K562 (cell line): ENCODE measurements around the gene CD6. TPM values are rescaled to one million over a fixed set of nuclear protein-coding genes. Genes with fewer than 3 reads are reported as not detected.

ENCODE experiments used
- ATAC-seq: fragments of 200-7000 bp; cut with Tn5 transposase; 3 replicates; pipeline ENCODE4 v1.9.1; 2020; ENCODE audit warnings: moderate library complexity
- BruUV-seq: library from RNA; stranded (reverse); fragments of 400-500 nt; replicated peaks from 2 replicates; lab custom pipeline; 2021; lab: Mats Ljungman, UMichigan
- CTCF ChIA-PET: fragments of 300-600 bp; formaldehyde crosslinking; extraction: SDS; loops from one replicate; lab custom pipeline; 2021; ENCODE audit warnings: low intra/inter-chr PET ratio; lab: Yijun Ruan, JAX
- POLR2A ChIA-PET: fragments of 300-600, 350-650 bp; sonication (Branson Sonifier 250); formaldehyde crosslinking; extraction: SDS; loops from one replicate; lab custom pipeline; 2021; ENCODE audit warnings: antibody characterized with exemption, inconsistent platforms; lab: Yijun Ruan, JAX
- DNase-seq, 4 experiments: peaks; one replicate each; pipeline versions ENCODE4 v3.0.0 to v3.0.0-alpha.2; 2011 to 2018; ENCODE audit warnings: low spot score in 3 of 4, mixed read lengths in 3 of 4; ENCODE audit errors: extremely low read depth in 1 of 4
- FAIRE-seq: peaks from 2 replicates; lab custom pipeline; 2011; peaks lifted over from hg19 to GRCh38; lab: Jason Lieb, UNC
- H2AFZ ChIP-seq: 2 replicates; pipeline ENCODE4 v1.6.0; 2011; ENCODE audit warnings: low read depth, low read length, control low read depth, inconsistent platforms
- H3K27ac ChIP-seq: fragments of 200-600 bp; 3 replicates; pipeline ENCODE4 v1.8.0; 2011; ENCODE audit warnings: low read depth, mild to moderate bottlenecking, control low read depth, inconsistent platforms, low read length, moderate library complexity, mixed read lengths; ENCODE audit errors: extremely low read depth
- H3K27me3 ChIP-seq, 2 experiments: fragments of 300-600 bp in 1 of 2; 2 replicates in 1 of 2; 3 replicates in 1 of 2; pipeline versions ENCODE4 v1.6.0 to v1.8.0; 2011; ENCODE audit warnings: inconsistent platforms in 2 of 2, low read length in 2 of 2, mild to moderate bottlenecking in 1 of 2, mixed read lengths in 1 of 2, moderate library complexity in 1 of 2; ENCODE audit not compliant: control insufficient read depth in 2 of 2, insufficient read depth in 2 of 2
- H3K36me3 ChIP-seq: fragments of 300-600 bp; 3 replicates; pipeline ENCODE4 v1.8.0; 2011; ENCODE audit warnings: mild to moderate bottlenecking, low read length, inconsistent platforms; ENCODE audit not compliant: control insufficient read depth, insufficient read depth
- H3K4me1 ChIP-seq, 2 experiments: fragments of 200-600 bp in 1 of 2; replicated peaks in 1 of 2; 2 replicates in 1 of 2; 3 replicates in 1 of 2; pipeline versions ENCODE4 v1.5.1 to v1.8.0; 2011; ENCODE audit warnings: inconsistent platforms in 2 of 2, low read length in 2 of 2, mild to moderate bottlenecking in 1 of 2, mixed read lengths in 1 of 2, moderate library complexity in 1 of 2; ENCODE audit not compliant: control insufficient read depth in 2 of 2, insufficient read depth in 2 of 2
- H3K4me2 ChIP-seq: 2 replicates; pipeline ENCODE4 v1.6.1; 2011; ENCODE audit warnings: low read length, control low read depth, inconsistent platforms, mixed read lengths; ENCODE audit not compliant: insufficient read depth
- H3K4me3 ChIP-seq: fragments of 200-600 bp; sonication (generic), shearing (Covaris generic); 2 replicates; pipeline ENCODE4 v1.5.1; 2016; ENCODE audit warnings: control low read depth, inconsistent platforms
- H3K79me2 ChIP-seq: fragments of 200-600 bp; 3 replicates; pipeline ENCODE4 v1.8.0; 2011; ENCODE audit warnings: low read length, inconsistent platforms; ENCODE audit not compliant: control insufficient read depth, insufficient read depth
- H3K9ac ChIP-seq, 2 experiments: 2 replicates each; pipeline versions ENCODE4 v1.6.0 to v1.6.1; 2011; ENCODE audit warnings: low read depth in 2 of 2, low read length in 2 of 2, control low read depth in 1 of 2, inconsistent platforms in 1 of 2, mild to moderate bottlenecking in 1 of 2, mixed read lengths in 1 of 2; ENCODE audit not compliant: insufficient read depth in 1 of 2
- H3K9me1 ChIP-seq: one replicate; pipeline ENCODE4 v1.6.0; 2011; ENCODE audit warnings: inconsistent platforms, mild to moderate bottlenecking, low read length, moderate library complexity; ENCODE audit not compliant: control insufficient read depth, insufficient read depth
- H3K9me3 ChIP-seq: replicated peaks from 2 replicates; pipeline ENCODE4 v1.5.1; 2011; ENCODE audit warnings: low read depth, low read length, inconsistent platforms; ENCODE audit not compliant: control insufficient read depth, insufficient read depth
- H4K20me1 ChIP-seq: replicated peaks from 2 replicates; pipeline ENCODE4 v1.6.1; 2011; ENCODE audit warnings: low read length, inconsistent platforms, mixed read lengths; ENCODE audit not compliant: control insufficient read depth, insufficient read depth
- CC2D1A ChIP-seq: fragments of 450-650 bp; IDR thresholded peaks from 2 replicates; pipeline ENCODE4 v1.6.1; 2017; ENCODE audit warnings: mild to moderate bottlenecking
- ESRRB ChIP-seq: fragments of 250-450 bp; sonication (Bioruptor Pico); IDR thresholded peaks from 2 replicates; pipeline ENCODE4 v1.5.0; 2020; ENCODE audit warnings: mild to moderate bottlenecking, moderate library complexity, borderline replicate concordance
- FOS ChIP-seq: IDR thresholded peaks from 3 replicates; pipeline ENCODE4 v1.6.1; 2011; ENCODE audit not compliant: insufficient read length; ENCODE audit errors: extremely low read depth
- HDAC2 ChIP-seq: fragments of 450-650 bp; IDR thresholded peaks from 2 replicates; pipeline ENCODE4 v1.6.1; 2016; ENCODE audit warnings: mild to moderate bottlenecking
- POLR3G ChIP-seq: IDR thresholded peaks from 2 replicates; pipeline ENCODE4 v1.6.1; 2011; ENCODE audit not compliant: insufficient read length, insufficient replicate concordance; ENCODE audit errors: extremely low read depth
- SIN3A ChIP-seq, 2 experiments: fragments of 150-350 bp in 1 of 2; IDR thresholded peaks; 2 replicates each; pipeline ENCODE4 v1.6.1; 2011 to 2016; ENCODE audit warnings: borderline replicate concordance in 2 of 2, low read depth in 2 of 2, low read length in 2 of 2, mild to moderate bottlenecking in 2 of 2, moderate library complexity in 2 of 2; ENCODE audit not compliant: control insufficient read depth in 1 of 2
- TCF7 ChIP-seq: sonication (generic); IDR thresholded peaks from 2 replicates; pipeline ENCODE4 v1.6.1; 2016; ENCODE audit warnings: antibody characterized with exemption, borderline replicate concordance
- ZC3H8 ChIP-seq: fragments of 450-650 bp; IDR thresholded peaks from 2 replicates; pipeline ENCODE4 v1.6.1; 2017
- ZKSCAN1 ChIP-seq: fragments of 150-350 bp; IDR thresholded peaks from 2 replicates; pipeline ENCODE4 v1.6.1; 2016; ENCODE audit warnings: low read depth, low read length
- ZKSCAN3 ChIP-seq: fragments of 250-450 bp; sonication (Bioruptor Pico); IDR thresholded peaks from 2 replicates; pipeline ENCODE4 v1.4.0; 2020
- ZNF384 ChIP-seq: IDR thresholded peaks from 2 replicates; pipeline ENCODE4 v1.6.1; 2012; ENCODE audit warnings: low read depth, low read length, improper control_type of control experiment
- ZNF766 ChIP-seq: fragments of 200-800 bp; sonication (Bioruptor generic); conservative IDR thresholded peaks from 2 replicates; pipeline ENCODE4 v1.6.1; 2016; ENCODE audit warnings: missing genetic modification characterization, missing compliant biosample characterization
- WGBS: fragments of 100-300 bp; shearing (Covaris generic); methylation state at CpG from one replicate; pipeline ENCODE4 v1.1.6; 2016; ENCODE audit warnings: low coverage, mixed read lengths; ENCODE audit not compliant: insufficient coverage; ENCODE audit errors: missing lambda C conversion rate; 5-methylcytosine and 5-hydroxymethylcytosine counted together
- in situ Hi-C: fragments of 300-500 bp; cut with MboI; formaldehyde crosslinking; loops from 4 replicates; pipeline ENCODE4 v1.15.0; 2018; ENCODE audit warnings: inconsistent platforms, mixed read lengths
- intact Hi-C: fragments of 100-400 bp; cut with micrococcal nuclease; formaldehyde crosslinking; loops from 2 replicates; pipeline ENCODE4 v1.14.2; 2022
- polyA plus RNA-seq, 8 experiments: library from polyadenylated mRNA; depleted of rRNA in 4 of 8; stranded (reverse) in 5 of 8; unstranded in 3 of 8; fragments of >200 nt; fragmentation: Nextera tagmentation in 2 of 8; fragmentation: Illumina TruSeq in 1 of 8; extraction: Ambion mirVana in 2 of 8; extraction: Trizol in 1 of 8; gene quantifications; 2 replicates each; pipeline versions ENCODE4 v1.2.1 to v1.2.3, GENCODE V29; 2011 to 2014; ENCODE audit warnings: inconsistent platforms in 1 of 8, missing spikeins in 1 of 8
- total RNA-seq, 7 experiments: library from RNA; depleted of rRNA in 6 of 7; stranded (reverse); fragments of >200 nt in 6 of 7; fragmentation: Illumina TruSeq in 2 of 7; extraction: Trizol in 2 of 7; gene quantifications; 2 replicates each; pipeline versions ENCODE4 v1.2.1 to v1.2.3, GENCODE V29; 2011 to 2021; ENCODE audit warnings: low replicate concordance in 1 of 7
- TF ChIP-seq, protein P1 (sequence below): sonication (generic); formaldehyde crosslinking; IDR thresholded peaks from 2 replicates; pipeline ENCODE4 v1.8.0; 2022; ENCODE audit warnings: mild to moderate bottlenecking, missing genetic modification reagents

CD6 gene
- total and polyA plus RNA-seq, 9 of the 15 experiments (the other 6 are each of a cell fraction or from before 2014, with no cell fraction given) = 0.84 TPM; not detected in 8

DNA sequence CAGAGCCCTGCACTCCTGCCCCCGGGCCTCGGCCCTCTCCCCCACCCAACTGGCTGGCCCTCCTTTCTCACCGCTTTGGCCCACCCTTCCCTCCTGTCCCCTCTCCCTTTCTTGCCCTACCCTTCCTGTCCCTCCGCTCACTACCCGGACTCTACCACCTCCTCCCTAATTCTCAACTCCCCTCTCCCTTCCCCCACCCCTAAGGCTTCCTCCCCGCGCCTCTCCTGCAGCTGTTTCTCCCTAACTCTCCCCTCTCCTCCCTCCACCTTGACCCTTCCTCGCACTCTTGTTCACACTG, 19.9 kb upstream of the CD6 start:
- in situ Hi-C loops = no loop called here
- ChIA-PET CTCF (no interaction called here), POLR2A (no interaction called here)
- Histone ChIP-seq H3K4me2 (no peak overlapping the region), H3K9ac (peak overlapping the region in 1 of 2 experiments; percentile 9; a peak in 1 of 4 replicates), H3K9me1 (no peaks in the 10 kb centered on the region), H3K4me1 (peaks cover 0 to 6% of the 10 kb centered on the region in 2 experiments; a peak in 3 of 5 replicates), H3K79me2 (no peaks in the 10 kb centered on the region), H3K27me3 (peaks cover 40 to 74% of the 10 kb centered on the region in 2 experiments; a peak in 4 of 5 replicates), H4K20me1 (peaks cover 3% of the 10 kb centered on the region; the same call in 1 of the 2 replicates), H3K27ac (no peak overlapping the region), H3K36me3 (no peaks in the 10 kb centered on the region), H2AFZ (no peak overlapping the region), H3K9me3 (no peaks in the 10 kb centered on the region), H3K4me3 (no peak overlapping the region)
- WGBS = 0% methylated on average over 5 of the region's 8 CpGs
- TF ChIP-seq HDAC2 = no peak
- TF ChIP-seq ESRRB = no peak
- no peak for TF ChIP-seq ZKSCAN1
- TF ChIP-seq POLR3G = no peak
- no peak for TF ChIP-seq CC2D1A
- TF ChIP-seq ZNF766 (CRISPR knock-in tag) = no peak
- no peak for TF ChIP-seq FOS
- TF ChIP-seq ZC3H8 = no peak
- no peak for TF ChIP-seq ZNF384
- TF ChIP-seq, protein P1, sequence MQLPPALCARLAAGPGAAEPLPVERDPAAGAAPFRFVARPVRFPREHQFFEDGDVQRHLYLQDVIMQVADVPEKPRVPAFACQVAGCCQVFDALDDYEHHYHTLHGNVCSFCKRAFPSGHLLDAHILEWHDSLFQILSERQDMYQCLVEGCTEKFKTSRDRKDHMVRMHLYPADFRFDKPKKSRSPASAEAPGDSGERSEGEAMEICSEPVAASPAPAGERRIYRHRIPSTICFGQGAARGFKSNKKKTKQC (CRISPR knock-in tag) = no peak
- no peak for TF ChIP-seq SIN3A (IDR thresholded peaks at IDR 0.05; ENCODE audit: borderline replicate concordance in 2 of 2, control insufficient read depth in 1 of 2, low read depth in 2 of 2, low read length in 2 of 2)
- TF ChIP-seq TCF7 = no peak
- no peak for TF ChIP-seq ZKSCAN3 (CRISPR knock-in tag)
- intact Hi-C loops = no loop called here
- ATAC-seq (no peak), DNase-seq (no peak), FAIRE-seq (no peak)
- no TSS peak for BruUV-seq
